Activated CD4-positive, alpha-beta T cell treated with anti-CD3 and anti-CD28 coated beads, Interleukin-2, Interleukin-4, amounts not matched to agents 100 ng/mL and 50 ng/mL, durations not matched to agents 16 hours and 8 hours (primary cell): Measurements from ENCODE around the gene MYOM1.
A peak's percentile ranks its signal among the peaks of the same experiment; 100 is the strongest.

Experiments
- DNase-seq: peaks from one replicate; pipeline ENCODE4 v3.0.0-alpha.2; 2020; ENCODE audit warnings: low spot score

The MYOM1 gene

DNA sequence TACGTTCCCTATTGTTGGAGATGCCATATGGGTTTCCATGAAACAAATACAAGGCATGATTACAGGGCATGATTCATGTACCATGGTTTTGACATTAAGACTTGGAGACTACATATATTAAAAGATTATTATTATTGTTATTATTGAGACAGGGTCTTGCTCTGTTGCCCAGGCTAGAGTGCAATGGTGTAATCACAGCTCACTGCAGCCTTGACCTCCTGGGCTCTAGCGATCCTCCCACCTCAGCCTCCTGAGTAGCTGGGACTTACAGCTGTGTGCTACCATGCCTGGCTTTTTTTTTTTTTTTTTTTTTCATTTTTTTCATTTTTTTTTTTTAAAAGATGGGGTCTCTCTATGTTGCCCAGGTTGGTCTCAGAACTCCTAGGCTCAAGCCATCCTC is 69.1 kb downstream of the MYOM1 start:
- no peak for DNase-seq

DNA sequence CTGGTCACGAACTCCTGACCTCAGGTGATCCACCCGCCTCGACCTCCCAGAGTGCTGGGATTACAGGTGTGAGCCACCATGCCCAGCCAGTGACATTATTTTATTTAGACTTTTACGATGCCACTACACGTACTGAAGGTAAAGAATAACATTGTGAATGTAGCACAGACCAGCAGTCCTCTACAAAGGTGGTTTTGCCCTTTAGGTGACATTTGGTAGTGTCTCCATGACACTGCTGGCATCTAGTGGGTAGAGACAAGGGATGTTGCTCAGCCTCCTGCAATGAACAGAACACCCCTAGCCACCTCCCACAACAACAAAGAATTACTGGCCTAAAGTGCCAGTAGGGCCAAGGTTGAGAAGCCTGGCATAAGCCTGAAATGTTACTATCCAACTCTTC is 69.5 kb downstream of the MYOM1 start:
- DNase-seq: no peak

DNA sequence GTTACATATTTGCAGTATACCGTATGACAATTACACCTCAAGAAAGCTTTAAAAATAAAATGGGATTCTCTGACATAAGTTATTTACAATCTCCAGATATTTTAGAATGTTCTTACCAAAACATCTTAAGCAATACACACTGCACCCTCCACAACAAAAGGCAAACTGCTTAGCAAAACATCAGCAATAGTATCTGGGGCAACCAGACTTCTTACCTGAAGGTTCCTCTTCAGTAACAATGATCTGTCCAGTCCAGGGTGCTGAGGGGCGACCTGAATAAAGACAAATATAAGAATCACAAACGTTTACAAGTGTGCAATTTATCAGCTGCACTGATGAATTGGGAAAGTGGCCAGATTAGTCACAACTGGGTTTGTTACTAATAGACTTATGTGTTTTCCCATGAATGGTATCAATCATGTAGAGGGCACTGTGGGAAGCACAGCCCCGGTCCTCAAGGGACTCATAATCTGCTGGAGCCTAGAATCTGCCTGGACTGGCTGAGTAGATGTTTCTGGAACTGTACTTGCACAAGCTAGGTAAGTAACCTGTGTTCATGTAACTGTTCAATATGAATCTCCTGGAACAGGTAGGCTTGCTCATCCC is 70.7 kb downstream of the MYOM1 start:
- DNase-seq: no peak

DNA sequence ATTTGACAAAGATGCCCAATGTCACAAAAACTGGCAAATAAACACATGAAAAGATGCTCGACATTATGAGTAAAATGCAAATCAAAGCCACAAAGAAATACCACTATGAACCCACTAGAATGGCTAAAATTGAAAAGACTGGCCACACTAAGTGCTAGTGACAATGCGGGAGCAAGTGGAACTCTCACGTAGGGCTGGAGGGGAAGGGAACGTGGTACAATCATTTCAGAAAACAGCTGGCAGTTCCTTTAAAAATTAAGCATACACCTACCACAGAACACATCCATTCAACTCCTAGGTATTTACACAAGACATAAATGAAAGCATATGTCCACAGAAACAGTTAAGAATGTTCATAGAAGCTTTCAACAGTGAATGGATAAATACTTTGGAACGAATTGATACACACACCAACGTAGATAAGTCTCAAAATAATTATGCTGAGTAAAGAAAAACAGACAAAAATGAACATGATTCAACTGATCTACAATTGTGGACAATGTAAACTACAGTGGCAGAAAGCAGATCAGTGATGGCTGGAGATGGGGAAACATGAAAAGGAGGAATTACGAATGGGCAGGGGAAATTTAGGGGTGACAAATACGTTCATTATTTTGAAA is 71.7 kb downstream of the MYOM1 start:
- DNase-seq: no peak

DNA sequence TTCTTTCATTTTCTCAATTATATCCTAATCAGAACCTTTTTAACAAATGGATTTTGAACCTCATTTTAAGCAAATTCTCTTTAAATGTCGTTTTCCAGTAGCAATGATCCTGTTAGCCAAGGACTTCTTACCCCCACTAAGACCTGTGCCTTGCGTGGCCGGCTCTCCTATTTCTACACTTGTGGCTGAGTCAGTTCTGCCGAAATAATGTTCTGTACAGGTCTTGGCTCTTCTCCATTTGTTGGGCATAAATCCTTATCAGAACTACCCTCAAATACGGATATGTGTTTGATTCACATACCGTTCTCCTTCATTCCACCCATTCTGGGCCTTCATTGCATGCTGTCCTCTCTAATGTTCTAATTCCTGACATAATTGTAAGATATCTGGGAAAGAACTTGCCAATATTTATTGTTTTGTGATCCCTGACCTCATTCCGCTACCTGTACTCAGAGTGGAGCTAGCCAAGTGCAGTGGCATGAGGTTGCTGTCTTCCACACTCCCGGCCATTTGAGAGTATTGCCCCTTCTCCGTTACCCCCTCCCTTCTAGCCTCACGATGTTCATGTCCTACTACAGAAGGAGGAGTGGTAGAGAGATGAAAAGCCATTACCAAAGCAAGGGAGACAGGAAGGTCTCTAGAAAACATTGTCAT is 78.7 kb downstream of the MYOM1 start:
- DNase-seq: no peak

DNA sequence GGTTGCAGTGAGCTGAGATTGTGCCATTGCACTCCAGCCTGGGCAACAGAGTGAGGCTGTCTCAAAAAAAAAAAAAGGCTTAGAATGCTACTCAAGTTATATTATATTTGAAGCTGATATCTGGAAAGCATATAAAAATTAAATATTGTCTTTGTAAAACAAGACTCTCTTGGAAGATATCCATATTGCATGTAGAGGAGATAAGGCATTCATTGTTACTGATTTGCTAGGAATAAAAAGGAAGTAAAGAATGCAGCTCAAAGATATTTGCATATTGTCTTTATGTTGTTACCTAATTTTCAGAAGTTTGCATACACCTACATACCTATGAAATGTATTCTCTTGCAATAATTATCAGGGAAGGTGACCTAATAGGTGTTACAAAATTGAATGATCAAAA is 79.4 kb downstream of the MYOM1 start:
- DNase-seq: no peak

DNA sequence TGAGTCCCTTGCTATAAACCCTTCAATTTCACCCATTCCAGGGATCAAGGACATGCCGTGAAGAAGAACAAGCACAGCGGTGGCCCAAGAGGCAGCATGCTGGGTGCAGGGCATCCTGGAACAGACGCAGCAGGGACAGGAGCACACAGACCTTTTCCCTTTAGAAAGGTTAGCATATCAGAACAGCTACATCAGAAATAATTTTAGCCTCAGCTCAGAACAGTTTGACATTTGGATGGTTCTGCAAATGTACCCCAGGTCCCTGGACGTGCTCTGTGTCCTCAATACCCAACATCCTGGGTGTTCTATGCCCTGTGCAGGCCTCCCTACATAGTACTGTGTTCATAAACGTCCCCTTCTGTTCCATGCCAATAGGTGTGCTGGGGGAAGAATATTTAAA is 80.4 kb downstream of the MYOM1 start:
- DNase-seq: no peak

DNA sequence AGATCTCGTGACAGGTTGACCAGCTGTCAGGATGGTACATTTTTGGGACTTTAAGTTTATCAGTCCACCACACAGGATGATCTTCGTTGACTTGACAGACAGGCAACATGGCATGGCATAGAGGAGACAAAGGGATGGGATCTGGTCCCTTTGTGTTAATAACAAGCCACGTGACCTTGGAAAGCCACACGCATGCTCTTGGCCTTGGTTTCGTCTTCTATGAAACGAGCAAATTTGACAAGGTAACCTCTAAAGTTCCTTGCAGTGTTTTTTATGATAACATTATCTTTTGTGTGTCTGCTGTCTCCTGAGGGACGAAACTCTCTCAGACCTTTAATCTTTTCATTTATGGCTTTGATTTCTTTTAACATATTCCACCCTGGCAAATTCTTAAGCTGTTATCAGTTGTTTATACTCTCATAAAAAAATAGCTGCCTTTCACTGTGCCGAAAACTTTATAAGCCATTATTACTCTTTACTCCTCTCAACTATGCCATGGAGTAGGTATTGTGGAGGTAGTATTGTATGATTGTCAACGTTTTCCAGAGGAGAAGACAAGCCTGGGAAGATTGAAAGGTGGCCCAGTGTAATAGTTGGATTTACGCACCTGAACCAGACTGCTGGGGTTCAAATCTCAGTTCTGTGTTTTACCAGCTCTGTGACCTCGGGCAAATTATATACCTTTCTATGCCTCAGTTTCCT is 81.3 kb downstream of the MYOM1 start:
- DNase-seq: no peak

DNA sequence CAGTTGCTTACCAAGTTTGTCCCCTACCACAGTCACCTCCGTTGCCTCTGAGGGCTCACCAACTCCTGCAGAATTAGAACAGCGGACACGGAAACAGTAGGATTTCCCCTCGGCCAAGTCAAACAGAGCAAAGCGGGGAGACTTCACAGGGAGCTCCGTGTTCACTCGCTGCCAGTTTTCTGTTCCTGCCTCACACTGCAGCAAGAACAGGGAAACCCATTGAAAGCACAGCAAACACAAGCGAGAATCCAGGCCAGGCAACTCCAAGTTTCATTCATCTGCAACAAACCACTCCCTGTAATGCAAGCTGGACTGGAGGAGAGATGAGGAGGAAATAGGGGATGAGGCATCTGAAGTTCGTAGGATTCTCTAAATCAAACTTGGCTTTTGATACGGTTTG is 84.2 kb downstream of the MYOM1 start:
- no peak for DNase-seq

DNA sequence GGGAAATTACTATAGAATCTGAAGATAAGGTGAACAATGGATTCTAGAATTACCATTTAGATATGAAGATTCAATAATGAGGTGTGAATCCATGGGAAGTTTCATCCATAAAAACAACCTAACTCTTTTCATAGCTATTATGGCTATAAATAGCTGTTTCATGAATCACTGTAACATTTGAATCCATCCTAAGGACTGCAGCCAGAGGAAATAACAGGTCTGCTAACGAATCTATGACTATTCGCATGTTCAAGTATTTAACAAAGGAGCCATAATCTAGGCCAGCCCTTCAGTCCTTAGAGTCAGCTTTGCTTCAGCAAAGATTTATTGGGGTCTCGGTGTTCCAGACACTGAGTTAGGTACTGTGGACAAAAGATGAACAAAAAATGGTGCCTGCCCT is 87.1 kb downstream of the MYOM1 start:
- DNase-seq: no peak

DNA sequence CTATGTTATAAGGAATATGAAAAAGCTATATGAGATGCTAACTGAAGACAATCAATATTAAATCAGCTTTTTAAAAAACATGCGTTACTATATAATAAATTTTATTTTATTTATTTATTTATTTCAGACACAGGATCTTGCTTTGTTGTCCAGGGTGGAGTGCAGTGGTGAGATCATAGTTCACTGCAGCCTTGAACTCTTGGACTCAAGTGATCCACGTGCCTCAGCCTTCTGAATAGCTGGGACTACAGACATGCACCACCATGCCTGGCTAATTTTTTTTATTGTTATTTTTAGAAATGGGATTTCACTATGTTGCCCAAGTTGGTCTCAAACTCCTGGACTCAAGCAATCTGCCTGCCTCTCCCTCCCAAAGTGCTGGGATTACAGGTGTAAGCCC is 89.4 kb downstream of the MYOM1 start:
- DNase-seq: no peak

DNA sequence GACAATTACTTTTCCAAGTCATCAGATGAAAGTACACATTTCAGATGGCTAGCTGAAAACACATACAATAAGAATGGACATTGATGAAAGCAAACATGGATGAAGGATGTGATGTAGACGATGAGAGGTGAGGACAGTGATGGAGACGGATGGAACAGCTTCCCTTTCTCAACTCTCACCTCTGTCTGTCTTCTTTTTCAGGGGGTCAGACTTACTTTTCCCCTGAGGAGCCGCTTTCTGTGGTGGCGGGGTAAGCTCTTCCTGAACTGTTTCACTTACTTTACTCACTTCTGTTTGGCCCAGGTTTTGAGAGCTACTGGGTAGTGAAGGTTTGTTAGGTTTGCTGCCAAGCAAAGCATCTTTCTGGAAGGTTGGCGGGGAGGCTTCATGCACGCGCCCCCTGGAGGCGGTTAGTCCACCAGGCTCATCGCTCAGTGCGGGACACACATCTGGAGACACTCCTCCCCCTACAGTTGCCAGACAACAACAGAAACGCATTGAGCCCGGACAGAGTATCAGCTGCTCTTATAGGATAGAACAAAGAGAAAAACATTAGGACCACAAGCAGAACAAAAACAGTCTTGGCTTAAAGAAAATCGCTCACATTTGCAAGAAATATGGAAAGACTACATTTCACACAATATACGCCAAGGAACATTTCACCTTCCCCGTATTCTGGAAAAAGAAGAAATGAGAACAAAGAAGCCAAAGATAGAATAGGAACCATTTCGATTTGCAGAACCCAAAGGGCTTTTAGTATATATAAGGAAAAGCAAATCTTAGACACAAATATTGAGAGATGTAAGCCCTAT is 90.5 kb downstream of the MYOM1 start:
- DNase-seq: peak; percentile 79

DNA sequence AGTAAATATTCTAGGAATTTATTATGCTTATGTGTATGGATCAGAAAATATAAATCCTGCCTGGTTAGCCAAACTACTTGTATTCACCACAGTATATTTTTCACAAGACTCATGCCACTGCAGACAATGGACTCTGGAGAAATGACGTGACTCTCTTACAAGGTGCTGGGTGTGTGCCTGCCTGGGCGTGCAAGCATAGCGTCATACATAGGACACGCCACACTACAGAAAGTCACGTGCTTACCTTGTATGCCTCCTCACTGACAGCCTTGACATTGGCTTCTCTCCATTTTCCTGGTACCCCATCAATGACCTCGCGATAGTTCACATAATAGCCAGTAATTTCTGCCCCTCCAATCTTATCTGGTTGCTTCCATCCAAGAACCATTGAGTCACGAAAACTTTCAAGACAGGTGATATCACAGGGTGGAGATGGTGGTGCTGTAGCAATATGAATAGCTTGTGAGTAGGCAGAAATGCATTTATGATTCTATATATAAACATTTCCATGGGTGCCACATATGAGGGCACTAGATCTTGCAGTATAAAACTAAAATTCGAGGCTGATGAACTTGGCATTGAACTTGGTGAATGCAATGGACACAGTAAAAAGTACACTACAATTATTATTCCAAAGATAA is 93.2 kb downstream of the MYOM1 start:
- no peak for DNase-seq

DNA sequence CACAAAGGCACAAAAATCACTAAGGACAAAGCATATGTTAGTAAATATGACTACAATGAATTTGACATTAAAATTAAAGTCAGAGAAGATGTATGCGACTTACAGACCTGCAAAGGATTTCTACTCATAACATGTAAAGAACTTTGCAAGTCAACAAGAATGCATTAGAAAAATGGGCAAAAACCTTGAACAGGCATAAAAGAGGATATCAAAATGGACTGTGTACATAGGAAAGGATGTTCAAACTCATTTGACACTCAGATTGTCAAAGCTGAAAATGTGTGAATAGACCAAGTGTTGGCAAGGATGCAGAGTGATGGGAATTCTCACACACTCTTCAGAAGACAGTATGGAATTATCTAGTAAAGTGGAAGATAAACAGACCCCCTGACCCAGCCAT is 94.9 kb downstream of the MYOM1 start:
- no peak for DNase-seq

DNA sequence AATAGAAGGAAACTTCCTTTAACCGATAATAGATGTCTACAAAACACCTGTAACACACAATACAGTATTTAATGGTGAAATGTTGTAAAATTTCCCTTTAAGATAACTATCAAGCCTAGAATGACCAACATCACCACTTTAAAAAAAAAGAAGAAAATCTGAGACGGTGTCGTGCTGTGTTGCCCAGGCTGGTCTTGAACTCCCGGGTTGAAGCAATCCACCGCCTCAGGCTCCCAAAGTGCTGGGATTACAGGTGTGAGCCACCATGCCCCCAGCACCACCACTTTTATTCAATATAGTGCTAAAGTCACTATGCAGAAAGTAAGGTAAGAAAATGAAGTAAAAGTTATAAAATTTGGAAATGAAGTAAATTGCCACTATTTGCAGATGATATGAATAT is 96.9 kb downstream of the MYOM1 start:
- DNase-seq: no peak

DNA sequence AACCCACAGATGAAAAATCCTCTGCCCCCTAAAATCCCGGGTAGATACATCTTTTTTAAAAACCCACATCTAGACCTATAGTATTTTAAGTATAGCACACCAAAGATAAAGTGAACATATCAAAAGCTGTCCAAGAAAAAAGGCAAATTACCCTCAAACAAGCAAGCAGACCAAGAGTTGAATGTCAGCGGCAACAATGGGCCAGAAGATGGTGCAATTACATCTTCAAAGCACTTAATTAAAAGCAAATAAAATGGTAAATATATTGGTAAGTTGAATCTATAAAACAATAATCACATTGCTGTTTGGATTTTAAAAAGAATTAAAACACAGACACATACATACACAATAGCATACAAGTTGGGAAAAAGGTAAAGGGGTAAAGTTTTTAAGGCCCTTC is 98.5 kb downstream of the MYOM1 start:
- no peak for DNase-seq

DNA sequence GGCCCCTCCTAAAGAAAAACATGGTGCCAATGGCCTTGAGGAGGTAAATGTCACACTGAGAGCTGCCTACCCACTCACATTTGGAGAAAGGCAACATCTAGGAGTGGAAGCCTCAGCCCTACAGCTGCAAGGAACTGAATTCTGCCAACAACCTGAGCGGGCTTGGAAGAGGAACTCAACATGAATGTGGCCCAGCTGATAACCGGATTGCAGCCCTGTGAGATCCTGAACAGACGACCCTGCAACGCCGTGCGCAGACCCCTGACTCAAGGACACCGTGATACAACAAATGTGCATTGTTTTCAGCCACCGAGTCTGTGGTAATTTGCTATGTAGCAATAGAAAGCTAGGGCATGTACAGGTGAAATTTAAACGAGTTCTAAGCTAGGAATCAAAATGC is 99.4 kb downstream of the MYOM1 start:
- no peak for DNase-seq

DNA sequence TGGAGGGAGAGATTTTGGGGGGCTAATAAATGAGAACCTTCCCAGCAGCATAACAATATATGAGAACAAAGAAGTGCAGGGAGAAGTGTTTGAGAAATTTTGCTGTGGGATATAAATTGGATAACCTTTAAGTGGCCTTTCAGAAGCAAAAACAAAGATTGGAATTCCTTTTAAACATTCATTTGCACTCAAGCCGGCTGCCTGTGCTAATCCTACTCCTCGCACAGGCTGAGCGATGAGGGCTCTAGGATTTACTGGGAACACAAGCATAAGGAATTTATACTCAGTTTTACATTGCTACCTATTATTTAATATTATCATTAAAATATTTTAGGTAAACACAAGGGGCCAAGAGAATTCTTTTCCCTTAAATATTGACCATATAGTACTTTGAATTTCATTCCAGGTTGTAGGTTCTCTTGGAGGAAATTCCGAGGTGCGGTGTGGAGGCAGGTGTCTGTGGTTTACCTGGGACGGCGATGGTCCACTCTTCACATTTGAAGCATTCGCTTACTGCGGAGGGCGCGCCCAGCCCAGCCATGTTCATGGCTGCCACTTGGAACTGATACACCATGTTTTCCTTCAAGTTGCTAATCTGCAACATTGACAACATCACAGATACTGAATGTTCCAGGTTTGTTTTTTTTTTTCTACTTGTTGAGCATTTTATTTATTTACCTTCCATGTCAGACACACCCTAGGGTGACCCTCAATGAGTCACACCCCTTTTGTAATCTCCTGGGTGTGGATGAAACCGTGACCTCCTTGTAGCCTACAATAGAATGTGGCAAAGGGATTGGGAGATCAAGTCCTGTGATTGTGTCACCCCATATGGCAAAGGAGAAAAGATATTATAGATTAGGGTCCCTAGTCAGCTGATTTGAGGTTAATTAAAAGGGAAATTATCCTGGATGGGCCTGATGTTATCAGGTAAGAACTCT is 100.1 kb downstream of the MYOM1 start:
- DNase-seq: no peak

DNA sequence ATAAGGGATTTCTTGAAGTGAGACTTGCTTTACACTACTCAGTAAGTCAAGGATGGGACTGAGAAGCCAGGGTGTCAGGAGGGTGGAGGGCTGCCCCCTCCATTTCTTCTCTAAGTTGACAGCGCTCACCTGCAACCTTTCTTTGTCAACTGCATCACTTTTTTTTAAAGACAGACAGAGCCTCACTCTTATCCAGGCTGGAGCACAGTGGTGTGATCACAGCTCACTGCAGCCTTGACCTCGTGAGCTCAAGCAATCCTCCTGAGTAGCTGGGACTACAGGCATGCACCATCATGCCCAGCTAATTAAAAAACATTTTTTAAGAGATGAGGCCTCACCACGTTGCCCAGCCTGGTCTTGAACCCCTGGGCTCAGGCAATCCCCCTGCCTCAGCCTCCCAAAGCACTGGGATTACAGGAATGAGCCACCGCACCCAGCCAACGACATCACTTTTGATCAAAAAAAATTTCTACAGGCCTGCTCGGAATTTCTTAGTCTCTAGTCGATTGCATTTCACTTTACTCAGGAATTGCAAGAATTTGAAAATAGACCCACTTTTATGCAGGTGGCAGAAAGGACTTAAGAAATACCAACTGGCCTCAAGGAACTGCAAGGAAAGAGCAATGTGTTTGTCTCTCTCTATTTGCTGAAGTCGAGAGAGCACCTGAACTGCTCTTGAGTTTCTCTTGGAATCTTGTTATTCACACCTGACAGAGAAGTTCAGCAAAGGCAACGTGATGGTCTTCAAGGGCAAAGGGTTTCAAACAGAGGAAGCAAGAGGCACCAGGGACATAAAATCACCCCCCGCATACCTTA is 101.4 kb downstream of the MYOM1 start:
- no peak for DNase-seq
